B cell (primary cell): Measurements from ENCODE around the gene LRRC58. TPM values are rescaled to one million over a fixed set of nuclear protein-coding genes. Genes with fewer than 3 reads are reported as not detected.

Experiments used
- ATAC-seq: fragments of 200-7000 bp; cut with Tn5 transposase; one replicate; pipeline ENCODE4 v1.10.0; 2021; ENCODE audit warnings: low read depth, mild to moderate bottlenecking, moderate number of reproducible peaks, moderate library complexity
- CTCF ChIA-PET: fragments of 350-600 bp; sonication (Branson Sonifier 250); formaldehyde crosslinking; loops from one replicate; lab custom pipeline; 2021; ENCODE audit warnings: antibody characterized with exemption, inconsistent platforms; lab: Charles Lee
- POLR2A ChIA-PET: fragments of 350-600 bp; sonication (Branson Sonifier 250); formaldehyde crosslinking; loops from one replicate; lab custom pipeline; 2021; ENCODE audit warnings: antibody characterized with exemption; lab: Charles Lee
- DNase-seq: peaks from one replicate; pipeline ENCODE4 v3.0.0; 2013
- H2AFZ ChIP-seq: 2 replicates; pipeline ENCODE4 v1.6.1; 2012; ENCODE audit warnings: mild to moderate bottlenecking, low read depth, low read length; ENCODE audit not compliant: insufficient read depth, poor library complexity, severe bottlenecking
- H3K27ac ChIP-seq, 2 donors: 1 replicate in 1 of 2; 2 replicates in 1 of 2; pipeline ENCODE4 v1.5.1; 2012 to 2013; ENCODE audit warnings: low read length in 2 of 2, mild to moderate bottlenecking in 2 of 2, moderate library complexity in 1 of 2
- H3K27me3 ChIP-seq, 4 experiments: fragments of 200-600 bp in 1 of 4; sonication (generic) in 1 of 4; replicated peaks in 1 of 4; 1 replicate in 2 of 4; 2 replicates in 2 of 4; pipeline versions ENCODE4 v1.6.1 to v1.7.0; 2013 to 2016; ENCODE audit warnings: low read length in 3 of 4, mild to moderate bottlenecking in 2 of 4, mixed read lengths in 1 of 4, moderate library complexity in 1 of 4; ENCODE audit not compliant: insufficient read depth in 4 of 4, control insufficient read depth in 3 of 4; ENCODE audit errors: control extremely low read depth in 1 of 4
- H3K36me3 ChIP-seq, 2 experiments: replicated peaks in 1 of 2; 1 replicate in 1 of 2; 2 replicates in 1 of 2; pipeline versions ENCODE4 v1.6.1 to v1.7.1; 2013; ENCODE audit warnings: low read length in 1 of 2; ENCODE audit not compliant: insufficient read depth in 2 of 2, control insufficient read depth in 1 of 2; ENCODE audit errors: control extremely low read depth in 1 of 2, extremely low read depth in 1 of 2
- H3K4me1 ChIP-seq, 2 donors: fragments of 200-600 bp in 1 of 2; sonication (generic) in 1 of 2; 1 replicate in 1 of 2; 2 replicates in 1 of 2; pipeline versions ENCODE4 v1.5.1 to v1.6.1; 2013 to 2017; ENCODE audit warnings: low read length in 2 of 2; ENCODE audit not compliant: control insufficient read depth in 2 of 2, insufficient read depth in 2 of 2
- H3K4me2 ChIP-seq: replicated peaks from 2 replicates; pipeline ENCODE3; 2012; ENCODE audit warnings: mild to moderate bottlenecking, low read depth, low read length; ENCODE audit not compliant: poor library complexity, severe bottlenecking
- H3K4me3 ChIP-seq, 5 experiments: fragments of 200-600 bp in 1 of 5; sonication (generic) in 1 of 5; 1 replicate in 3 of 5; 2 replicates in 2 of 5; pipeline versions ENCODE4 v1.5.1 to v1.7.0; 2011 to 2016; ENCODE audit warnings: low read length in 4 of 5, mild to moderate bottlenecking in 4 of 5, low read depth in 2 of 5, control low read depth in 1 of 5, moderate library complexity in 1 of 5; ENCODE audit not compliant: insufficient read depth in 1 of 5; ENCODE audit errors: control extremely low read depth in 1 of 5, extremely low read depth in 1 of 5
- H3K79me2 ChIP-seq: fragments of 200-600 bp; sonication (generic); one replicate; pipeline ENCODE4 v1.6.0; 2016; ENCODE audit warnings: low read length; ENCODE audit not compliant: control insufficient read depth, insufficient read depth
- H3K9ac ChIP-seq: fragments of 200-600 bp; sonication (generic); 2 replicates; pipeline ENCODE4 v1.6.1; 2017; ENCODE audit warnings: mild to moderate bottlenecking, low read length, moderate library complexity
- H3K9me3 ChIP-seq, 3 donors: one replicate each; pipeline versions ENCODE4 v1.6.1 to v1.7.1; 2013; ENCODE audit warnings: low read length in 2 of 3; ENCODE audit not compliant: control insufficient read depth in 2 of 3, insufficient read depth in 1 of 3; ENCODE audit errors: control extremely low read depth in 1 of 3
- H4K20me1 ChIP-seq: 2 replicates; pipeline ENCODE4 v1.6.0; 2012; ENCODE audit warnings: mild to moderate bottlenecking, low read length; ENCODE audit not compliant: insufficient read depth, control insufficient read depth, poor library complexity, severe bottlenecking
- H3K27ac Mint-ChIP-seq: one replicate; pipeline ENCODE4 v1.8.0; 2021; ENCODE audit warnings: mixed read lengths
- H3K27me3 Mint-ChIP-seq: one replicate; pipeline ENCODE4 v1.8.0; 2021; ENCODE audit warnings: mixed read lengths
- H3K4me1 Mint-ChIP-seq: one replicate; pipeline ENCODE4 v1.8.0; 2021; ENCODE audit warnings: mixed read lengths
- H3K4me3 Mint-ChIP-seq: one replicate; pipeline ENCODE4 v1.8.0; 2021; ENCODE audit warnings: mixed read lengths
- H3K9me3 Mint-ChIP-seq: one replicate; pipeline ENCODE4 v1.8.0; 2022; ENCODE audit warnings: mixed read lengths; ENCODE audit not compliant: insufficient read depth
- EZH2 ChIP-seq: IDR thresholded peaks from 2 replicates; pipeline ENCODE4 v1.6.1; 2012; ENCODE audit warnings: borderline replicate concordance, low read depth, mild to moderate bottlenecking, moderate library complexity, low read length; ENCODE audit not compliant: insufficient read depth, poor library complexity, severe bottlenecking
- WGBS: methylation state at CpG from one replicate; pipeline ENCODE4 v1.1.5; 2013; ENCODE audit warnings: missing lambda C conversion rate; ENCODE audit not compliant: insufficient coverage; 5-methylcytosine and 5-hydroxymethylcytosine counted together
- intact Hi-C: fragments of 100-400 bp; cut with micrococcal nuclease; formaldehyde crosslinking; loops from one replicate; pipeline ENCODE4 v1.10.0; 2022
- polyA plus RNA-seq: library from polyadenylated mRNA; depleted of rRNA; stranded (reverse); fragments of >200 nt; gene quantifications from 2 replicates; pipeline ENCODE4 v1.2.3, GENCODE V29; 2012
- total RNA-seq, 2 donors: library from RNA; stranded (reverse); fragments of 120-200 nt in 1 of 2; gene quantifications; 1 replicate in 1 of 2; 2 replicates in 1 of 2; pipeline versions ENCODE4 v1.2.3 to v1.2.4, GENCODE V29; 2013 to 2022
- TF ChIP-seq, protein P1 (sequence below): fragments of 200-600 bp; IDR thresholded peaks from one replicate; pipeline ENCODE4 v1.8.0; 2022; ENCODE audit warnings: antibody characterized with exemption, mild to moderate bottlenecking

LRRC58 gene
- total and polyA plus RNA-seq, 2 donors (not counting 1 experiment from before 2014, with no cell fraction given) = 5.0 to 16.7 TPM

DNA sequence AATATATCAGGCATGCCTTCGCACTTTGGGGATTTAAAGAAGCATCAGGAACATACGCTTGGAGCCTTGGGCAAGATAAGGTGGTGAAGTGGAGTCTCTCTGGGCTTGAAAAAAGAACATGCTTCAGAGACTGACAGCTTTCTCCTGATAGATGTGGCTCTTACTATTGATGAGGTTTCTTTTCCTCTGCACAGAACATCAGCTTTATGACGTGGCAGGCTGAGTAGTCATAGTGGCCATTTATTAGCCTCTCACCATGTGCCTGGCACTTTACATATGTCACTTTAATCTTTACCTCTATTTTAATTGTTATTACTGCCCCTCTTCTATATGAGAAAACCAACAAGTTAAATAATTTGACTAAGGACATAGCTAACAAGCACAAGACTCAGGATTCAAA lies 19.0 kb upstream of the LRRC58 start:
- no peak overlapping the region for H3K27ac Mint-ChIP-seq
- Histone ChIP-seq H3K79me2 (no peaks in the 10 kb centered on the region), H3K36me3 (no peaks in the 10 kb centered on the region), H4K20me1 (no peaks in the 10 kb centered on the region), H3K9me3 (no peaks in the 10 kb centered on the region), H3K27me3 (peaks cover 0 to 3% (median 0%) of the 10 kb centered on the region in 4 experiments), H2AFZ (no peak overlapping the region), H3K27ac (no peak overlapping the region), H3K9ac (no peak overlapping the region), H3K4me1 (no peaks in the 10 kb centered on the region), H3K4me3 (no peak overlapping the region), H3K4me2 (no peak overlapping the region)
- DNase-seq (no peak), ATAC-seq (no peak)
- H3K27me3 Mint-ChIP-seq = no peaks in the 10 kb centered on the region
- intact Hi-C loops = no loop called here
- ChIA-PET POLR2A (interaction anchor here (0.6 kb wide), 1 partner anchor 19 kb away, joined by 3 read pairs; no protein-coding TSS in a partner anchor), CTCF (no interaction called here)
- 100% methylated on average over 1 of the region's 3 CpGs for WGBS
- TF ChIP-seq EZH2 = no peak
- TF ChIP-seq, protein P1, sequence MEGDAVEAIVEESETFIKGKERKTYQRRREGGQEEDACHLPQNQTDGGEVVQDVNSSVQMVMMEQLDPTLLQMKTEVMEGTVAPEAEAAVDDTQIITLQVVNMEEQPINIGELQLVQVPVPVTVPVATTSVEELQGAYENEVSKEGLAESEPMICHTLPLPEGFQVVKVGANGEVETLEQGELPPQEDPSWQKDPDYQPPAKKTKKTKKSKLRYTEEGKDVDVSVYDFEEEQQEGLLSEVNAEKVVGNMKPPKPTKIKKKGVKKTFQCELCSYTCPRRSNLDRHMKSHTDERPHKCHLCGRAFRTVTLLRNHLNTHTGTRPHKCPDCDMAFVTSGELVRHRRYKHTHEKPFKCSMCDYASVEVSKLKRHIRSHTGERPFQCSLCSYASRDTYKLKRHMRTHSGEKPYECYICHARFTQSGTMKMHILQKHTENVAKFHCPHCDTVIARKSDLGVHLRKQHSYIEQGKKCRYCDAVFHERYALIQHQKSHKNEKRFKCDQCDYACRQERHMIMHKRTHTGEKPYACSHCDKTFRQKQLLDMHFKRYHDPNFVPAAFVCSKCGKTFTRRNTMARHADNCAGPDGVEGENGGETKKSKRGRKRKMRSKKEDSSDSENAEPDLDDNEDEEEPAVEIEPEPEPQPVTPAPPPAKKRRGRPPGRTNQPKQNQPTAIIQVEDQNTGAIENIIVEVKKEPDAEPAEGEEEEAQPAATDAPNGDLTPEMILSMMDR = no peak
- H3K4me1 Mint-ChIP-seq = no peaks in the 10 kb centered on the region
- no peaks in the 10 kb centered on the region for H3K9me3 Mint-ChIP-seq
- no peak overlapping the region for H3K4me3 Mint-ChIP-seq

DNA sequence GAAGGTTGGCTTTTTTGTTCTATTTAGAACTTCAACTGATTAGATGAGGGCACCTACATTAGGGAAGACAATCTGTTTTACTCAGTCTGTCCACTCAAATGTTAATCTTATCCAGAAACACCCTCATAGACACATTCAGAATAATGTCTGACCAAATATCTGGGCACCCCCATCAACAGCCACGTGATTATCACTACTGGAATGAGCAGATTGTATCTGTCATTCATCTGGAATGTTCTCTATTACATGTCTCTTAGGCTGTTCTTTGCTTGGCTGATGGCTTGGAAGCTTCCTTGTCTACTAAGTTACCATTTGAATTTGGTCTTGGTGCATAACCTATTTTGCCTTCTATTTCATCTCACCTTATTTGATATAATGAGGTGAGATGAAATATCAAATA lies 15.7 kb upstream of the LRRC58 start:
- no peaks in the 10 kb centered on the region for H3K4me1 Mint-ChIP-seq
- no peaks in the 10 kb centered on the region for H3K27me3 ChIP-seq
- ATAC-seq (no peak), DNase-seq (no peak)
- no peaks in the 10 kb centered on the region for H3K79me2 ChIP-seq
- no peak overlapping the region for H3K27ac ChIP-seq
- ChIA-PET POLR2A (no interaction called here), CTCF (no interaction called here)
- no peaks in the 10 kb centered on the region for H3K4me1 ChIP-seq
- H3K9me3 Mint-ChIP-seq = no peaks in the 10 kb centered on the region
- H3K9me3 ChIP-seq = no peaks in the 10 kb centered on the region
- H3K27me3 Mint-ChIP-seq = peaks cover 3% of the 10 kb centered on the region
- H3K4me2 ChIP-seq = no peak overlapping the region
- H3K4me3 ChIP-seq = no peak overlapping the region
- H2AFZ ChIP-seq = no peak overlapping the region
- no peak overlapping the region for H3K27ac Mint-ChIP-seq
- no peak overlapping the region for H3K4me3 Mint-ChIP-seq
- no peak overlapping the region for H3K9ac ChIP-seq
- no peaks in the 10 kb centered on the region for H4K20me1 ChIP-seq
- intact Hi-C loops = no loop called here
- WGBS = no CpG with 5 or more reads among the region's 1 CpG
- TF ChIP-seq, protein P1 = no peak
- TF ChIP-seq EZH2 = no peak
- no peaks in the 10 kb centered on the region for H3K36me3 ChIP-seq
